K562 (cell line): ENCODE measurements around the gene ANP32B. TPM values are rescaled to one million over a fixed set of nuclear protein-coding genes. Genes with fewer than 3 reads are reported as not detected.

Experiments used
- AFF1 ChIP-seq, 2 experiments: fragments of 450-650 bp; IDR thresholded peaks; 2 replicates each; pipeline ENCODE4 v1.6.1; 2018; ENCODE audit warnings: mild to moderate bottlenecking in 2 of 2, low read depth in 1 of 2; ENCODE audit not compliant: partially characterized antibody in 2 of 2
- CREM ChIP-seq: IDR thresholded peaks from 2 replicates; pipeline ENCODE4 v1.6.1; 2014; ENCODE audit warnings: antibody characterized with exemption, low read depth
- FOSL1 ChIP-seq: fragments of 200-800 bp; sonication (Bioruptor generic); conservative IDR thresholded peaks from 2 replicates; pipeline ENCODE4 v1.6.1; 2016; ENCODE audit warnings: missing genetic modification characterization, missing compliant biosample characterization
- HDGF ChIP-seq: fragments of 450-650 bp; IDR thresholded peaks from 2 replicates; pipeline ENCODE4 v1.6.1; 2016
- IRF9 ChIP-seq: fragments of 450-650 bp; IDR thresholded peaks from 2 replicates; pipeline ENCODE4 v1.6.1; 2016; ENCODE audit warnings: missing biosample characterization, missing genetic modification characterization
- KAT8 ChIP-seq: fragments of 450-650 bp; IDR thresholded peaks from 2 replicates; pipeline ENCODE4 v1.6.1; 2016; ENCODE audit warnings: low read depth, mild to moderate bottlenecking
- MBD2 ChIP-seq: sonication (generic); IDR thresholded peaks from 2 replicates; pipeline ENCODE4 v1.6.1; 2016; ENCODE audit warnings: low read depth, borderline replicate concordance
- MTA3 ChIP-seq: fragments of 450-650 bp; formaldehyde crosslinking; IDR thresholded peaks from 2 replicates; pipeline ENCODE4 v1.6.1; 2017; ENCODE audit warnings: mild to moderate bottlenecking, borderline replicate concordance
- NCOA2 ChIP-seq, 2 experiments: fragments of 450-650 bp; IDR thresholded peaks; 2 replicates each; pipeline ENCODE4 v1.6.1; 2018; ENCODE audit warnings: mild to moderate bottlenecking in 2 of 2, moderate library complexity in 1 of 2; ENCODE audit not compliant: partially characterized antibody in 2 of 2
- NR0B1 ChIP-seq: fragments of 450-650 bp; IDR thresholded peaks from one replicate; pipeline ENCODE4 v1.6.1; 2018; ENCODE audit warnings: mild to moderate bottlenecking, moderate library complexity; ENCODE audit not compliant: partially characterized antibody
- NR2C2 ChIP-seq, 2 experiments: fragments of 200-800 bp in 1 of 2; sonication (Bioruptor generic) in 1 of 2; sonication (generic) in 1 of 2; formaldehyde crosslinking in 1 of 2; IDR thresholded peaks; 2 replicates each; pipeline versions ENCODE4 v1.6.1 to v1.8.0; 2016 to 2022; ENCODE audit warnings: mild to moderate bottlenecking in 1 of 2, missing compliant biosample characterization in 1 of 2, missing genetic modification characterization in 1 of 2, missing genetic modification reagents in 1 of 2
- PHB2 ChIP-seq: fragments of 450-650 bp; IDR thresholded peaks from 2 replicates; pipeline ENCODE4 v1.6.1; 2017; ENCODE audit warnings: low read depth
- PYGO2 ChIP-seq: fragments of 450-650 bp; IDR thresholded peaks from 2 replicates; pipeline ENCODE4 v1.6.1; 2016; ENCODE audit warnings: mild to moderate bottlenecking, missing genetic modification characterization, moderate library complexity, missing compliant biosample characterization
- SMARCA4 ChIP-seq: fragments of 450-650 bp; IDR thresholded peaks from 2 replicates; pipeline ENCODE4 v1.6.1; 2016
- STAT5A ChIP-seq: IDR thresholded peaks from 2 replicates; pipeline ENCODE4 v1.6.1; 2012; ENCODE audit warnings: low read length, inconsistent platforms, borderline replicate concordance
- TARDBP ChIP-seq: fragments of 450-650 bp; IDR thresholded peaks from 2 replicates; pipeline ENCODE4 v1.6.1; 2016
- TCF3 ChIP-seq: sonication (generic); formaldehyde crosslinking; IDR thresholded peaks from 2 replicates; pipeline ENCODE4 v1.4.0; 2020; ENCODE audit warnings: mild to moderate bottlenecking, missing genetic modification reagents
- ZBTB1 ChIP-seq: sonication (generic); formaldehyde crosslinking; IDR thresholded peaks from 2 replicates; pipeline ENCODE4 v1.8.1; 2023; ENCODE audit warnings: missing genetic modification reagents, low read depth, mild to moderate bottlenecking, borderline replicate concordance
- ZEB2 ChIP-seq: fragments of 450-650 bp; IDR thresholded peaks from 2 replicates; pipeline ENCODE4 v1.6.1; 2016
- ZFP30 ChIP-seq: fragments of 250-450 bp; sonication (Bioruptor Pico); IDR thresholded peaks from 2 replicates; pipeline ENCODE4 v1.8.0; 2022; ENCODE audit warnings: moderate library complexity, mild to moderate bottlenecking, inconsistent platforms, borderline replicate concordance
- ZNF639 ChIP-seq, 2 experiments: fragments of 200-800 bp in 1 of 2; sonication (Bioruptor generic) in 1 of 2; sonication (generic) in 1 of 2; formaldehyde crosslinking in 1 of 2; IDR thresholded peaks in 1 of 2; conservative IDR thresholded peaks in 1 of 2; 2 replicates each; pipeline versions ENCODE4 v1.5.0 to v1.6.1; 2016 to 2020; ENCODE audit warnings: missing compliant biosample characterization in 1 of 2, missing genetic modification characterization in 1 of 2, missing genetic modification reagents in 1 of 2
- polyA plus RNA-seq, 8 experiments: library from polyadenylated mRNA; depleted of rRNA in 4 of 8; stranded (reverse) in 5 of 8; unstranded in 3 of 8; fragments of >200 nt; fragmentation: Nextera tagmentation in 2 of 8; fragmentation: Illumina TruSeq in 1 of 8; extraction: Ambion mirVana in 2 of 8; extraction: Trizol in 1 of 8; gene quantifications; 2 replicates each; pipeline versions ENCODE4 v1.2.1 to v1.2.3, GENCODE V29; 2011 to 2014; ENCODE audit warnings: inconsistent platforms in 1 of 8, missing spikeins in 1 of 8
- total RNA-seq, 7 experiments: library from RNA; depleted of rRNA in 6 of 7; stranded (reverse); fragments of >200 nt in 6 of 7; fragmentation: Illumina TruSeq in 2 of 7; extraction: Trizol in 2 of 7; gene quantifications; 2 replicates each; pipeline versions ENCODE4 v1.2.1 to v1.2.3, GENCODE V29; 2011 to 2021; ENCODE audit warnings: low replicate concordance in 1 of 7

The ANP32B gene
- total and polyA plus RNA-seq, 9 of the 15 experiments (the other 6 are each of a cell fraction or from before 2014, with no cell fraction given), result 68.9 to 815 (median 141) TPM

GRCh38 chr9:97943308-97943855, 39.8 kb upstream of the ANP32B start (continued):
- TF ChIP-seq IRF9 (tag) (no peak), HDGF (peak; percentile 85), ZEB2 (peak; percentile 90), NCOA2 (IDR thresholded peaks at IDR 0.05; ENCODE audit: partially characterized antibody in 2 of 2) (peak; percentile 58 to 63), AFF1 (IDR thresholded peaks at IDR 0.05; ENCODE audit: low read depth in 1 of 2, partially characterized antibody in 2 of 2) (peak; percentile 23 to 61), PHB2 (peak; percentile 86), NR2C2 (CRISPR knock-in tag; IDR thresholded peaks at IDR 0.05) (no peak), NR2C2 (tag; IDR thresholded peaks at IDR 0.05) (no peak; the same call in 1 of the 2 replicates), FOSL1 (tag) (peak; percentile 63), TARDBP (0 out of 2 replicates have a peak, but pooled peaks have one; percentile 38), CREM (peak; percentile 55; the same call in 1 of the 2 replicates), KAT8 (no peak), MBD2 (peak; percentile 64; the same call in 1 of the 2 replicates), ZBTB1 (CRISPR knock-in tag) (no peak), SMARCA4 (peak; percentile 98), ZFP30 (no peak), NR0B1 (no peak), MTA3 (0 out of 2 replicates have a peak, but pooled peaks have one; percentile 68), TCF3 (peak; percentile 97), PYGO2 (tag) (peak; percentile 42; the same call in 1 of the 2 replicates), STAT5A (peak; percentile 93), ZNF639 (CRISPR knock-in tag; conservative IDR thresholded peaks at IDR 0.05 in 1 of 2, IDR thresholded peaks at IDR 0.05 in 1 of 2) (peak in 1 of 2 experiments; percentile 52; a peak in 1 of 4 replicates)
